Mucosa of rectum (tissue), 2 donors: ENCODE data around the gene ATPAF1.
A peak's percentile ranks its signal among the peaks of the same experiment; 100 is the strongest.
"Not testable (repeated sequence)": the region's sequence is repeated elsewhere in the genome, so short reads cannot be mapped to it uniquely, and the experiment has no call there.

Experiments
- H3K27ac ChIP-seq, 2 donors: one replicate each; pipeline ENCODE4 v1.7.0; 2013; ENCODE audit warnings: inconsistent platforms in 2 of 2, low read depth in 2 of 2, low read length in 2 of 2
- H3K27me3 ChIP-seq, 2 donors: one replicate each; pipeline ENCODE4 v1.7.0; 2013; ENCODE audit warnings: low read length in 2 of 2; ENCODE audit not compliant: control insufficient read depth in 2 of 2, insufficient read depth in 2 of 2
- H3K36me3 ChIP-seq, 2 donors: one replicate each; pipeline ENCODE4 v1.7.0; 2013; ENCODE audit warnings: low read length in 2 of 2; ENCODE audit not compliant: control insufficient read depth in 2 of 2, insufficient read depth in 2 of 2
- H3K4me1 ChIP-seq, 2 donors: one replicate each; pipeline ENCODE4 v1.7.0; 2013; ENCODE audit warnings: low read length in 2 of 2, mild to moderate bottlenecking in 1 of 2; ENCODE audit not compliant: control insufficient read depth in 2 of 2, insufficient read depth in 2 of 2
- H3K4me3 ChIP-seq, 2 donors: one replicate each; pipeline ENCODE4 v1.7.0; 2013; ENCODE audit warnings: low read length in 2 of 2
- H3K9ac ChIP-seq, 2 donors: one replicate each; pipeline ENCODE4 v1.7.0; 2013; ENCODE audit warnings: low read length in 2 of 2, low read depth in 1 of 2, mild to moderate bottlenecking in 1 of 2
- H3K9me3 ChIP-seq, 2 donors: one replicate each; pipeline ENCODE4 v1.7.0; 2013; ENCODE audit warnings: low read length in 2 of 2; ENCODE audit not compliant: control insufficient read depth in 2 of 2
- donor health status: healthy.
- donor health status: Normal muscosa, but diverticular disease.

ATPAF1 gene

GRCh38 chr1:46670134-46670533, 2.0 kb upstream of the ATPAF1 start:
- Histone ChIP-seq H3K9ac (no peak overlapping the region), H3K4me3 (no peak overlapping the region), H3K36me3 (peaks cover 9 to 12% of the 10 kb centered on the region in 2 donors), H3K9me3 (no peaks in the 10 kb centered on the region), H3K27me3 (no peaks in the 10 kb centered on the region), H3K4me1 (peaks cover 16 to 17% of the 10 kb centered on the region in 2 donors), H3K27ac (no peak overlapping the region)

DNA sequence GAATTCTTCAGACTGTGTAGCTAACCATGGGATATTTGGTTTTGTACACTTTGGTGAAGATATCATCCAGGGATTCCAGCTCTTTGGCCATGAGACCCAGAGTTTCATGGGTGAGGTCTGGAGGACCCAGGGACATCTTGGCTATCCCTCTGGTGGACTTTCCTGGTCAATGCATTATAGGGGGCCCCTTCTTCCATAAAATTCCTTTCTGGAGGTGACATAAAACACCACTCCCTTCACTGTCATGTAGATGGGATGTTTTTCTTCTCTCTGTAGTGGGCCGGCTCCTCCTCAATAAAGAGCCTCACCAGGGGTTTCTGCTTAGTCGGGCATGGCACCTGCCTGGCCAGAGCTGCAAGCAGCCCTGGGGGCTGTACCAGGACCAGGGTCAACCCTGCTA, 2.2 kb downstream of the ATPAF1 start:
- peaks cover 11 to 12% of the 10 kb centered on the region in 2 donors for H3K36me3 ChIP-seq
- no peak overlapping the region for H3K9ac ChIP-seq
- no peaks in the 10 kb centered on the region for H3K27me3 ChIP-seq
- H3K27ac ChIP-seq = no peak overlapping the region
- peaks cover 16 to 17% of the 10 kb centered on the region in 2 donors for H3K4me1 ChIP-seq
- no peak overlapping the region for H3K4me3 ChIP-seq
- H3K9me3 ChIP-seq = no peaks in the 10 kb centered on the region

DNA sequence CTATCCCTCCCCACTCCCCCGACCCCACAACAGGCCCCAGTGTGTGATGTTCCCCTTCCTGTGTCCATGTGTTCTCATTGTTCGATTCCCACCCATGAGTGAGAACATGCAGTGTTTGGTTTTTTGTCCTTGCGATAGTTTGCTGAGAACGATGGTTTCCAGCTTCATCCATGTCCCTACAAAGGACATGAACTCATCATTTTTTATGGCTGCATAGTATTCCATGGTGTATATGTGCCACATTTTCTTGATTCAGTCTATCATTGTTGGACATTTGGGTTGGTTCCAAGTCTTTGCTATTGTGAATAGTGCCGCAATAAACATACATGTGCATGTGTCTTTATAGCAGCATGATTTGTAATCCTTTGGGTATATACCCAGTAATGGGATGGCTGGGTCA, 5.2 kb downstream of the ATPAF1 start:
- not testable (repeated sequence) for H3K9me3 ChIP-seq, H3K9ac ChIP-seq, H3K27ac ChIP-seq, H3K4me3 ChIP-seq, H3K27me3 ChIP-seq
- Histone ChIP-seq H3K4me1 (peaks cover 12 to 17% of the 10 kb centered on the region in 2 donors), H3K36me3 (peaks cover 16 to 23% of the 10 kb centered on the region in 2 donors)

DNA sequence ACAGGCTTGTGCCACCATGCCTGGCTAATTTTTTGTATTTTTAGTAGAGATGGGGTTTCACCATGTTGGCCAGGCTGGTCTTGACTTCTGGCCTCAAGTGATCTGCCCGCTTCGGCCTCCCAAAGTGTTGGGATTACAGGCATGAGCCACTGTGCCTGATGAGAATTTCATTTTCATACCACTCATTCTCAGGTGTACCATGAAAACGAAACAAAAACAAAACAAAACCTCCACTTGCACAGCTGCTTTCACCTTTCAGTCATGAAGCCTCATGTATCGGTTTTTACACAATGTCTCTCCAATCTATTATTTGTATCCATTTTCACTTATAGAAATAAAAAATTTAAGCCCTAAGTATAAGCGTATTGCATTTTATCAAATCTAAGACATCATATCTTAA, 8.0 kb downstream of the ATPAF1 start:
- H3K4me3 ChIP-seq, H3K9ac ChIP-seq, H3K27me3 ChIP-seq, H3K9me3 ChIP-seq, H3K4me1 ChIP-seq, H3K27ac ChIP-seq: not testable (repeated sequence)
- H3K36me3 ChIP-seq = peaks cover 35 to 37% of the 10 kb centered on the region in 2 donors

- H3K9me3 ChIP-seq = no peaks in the 10 kb centered on the region
These were observed 8.8 kb downstream of the ATPAF1 start for GRCh38 chr1:46659307-46659870.

DNA sequence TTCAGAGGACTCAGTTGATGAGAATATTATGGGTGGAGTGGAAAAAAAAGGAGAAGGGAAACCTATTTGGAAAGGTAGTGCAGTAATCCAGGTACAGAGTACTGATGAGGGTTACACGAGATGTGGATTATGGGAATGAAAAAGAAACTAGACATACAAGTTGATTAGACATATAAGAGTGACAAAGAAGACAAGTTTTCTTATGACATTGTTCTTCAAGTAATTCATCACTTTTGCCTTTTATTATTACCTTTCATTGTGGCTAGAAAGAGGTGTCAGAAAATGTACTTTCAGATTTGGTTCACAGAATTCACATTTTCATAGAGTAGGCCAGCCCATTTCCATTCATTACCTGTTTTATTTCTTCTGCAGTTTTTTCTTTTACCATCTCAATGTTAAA, 10.4 kb downstream of the ATPAF1 start:
- H3K9me3 ChIP-seq = no peaks in the 10 kb centered on the region
- no peaks in the 10 kb centered on the region for H3K27me3 ChIP-seq
- H3K36me3 ChIP-seq = peaks cover 28 to 29% of the 10 kb centered on the region in 2 donors
- no peak overlapping the region for H3K9ac ChIP-seq
- peaks cover 6 to 8% of the 10 kb centered on the region in 2 donors for H3K4me1 ChIP-seq
- no peak overlapping the region for H3K4me3 ChIP-seq
- no peak overlapping the region for H3K27ac ChIP-seq

More at GRCh38 chr1:46659307-46659870, 8.8 kb downstream of the ATPAF1 start:
- Histone ChIP-seq H3K9ac (no peak overlapping the region), H3K27me3 (no peaks in the 10 kb centered on the region), H3K36me3 (peaks cover 31 to 33% of the 10 kb centered on the region in 2 donors), H3K27ac (no peak overlapping the region), H3K4me3 (no peak overlapping the region), H3K4me1 (no peaks in the 10 kb centered on the region)

DNA sequence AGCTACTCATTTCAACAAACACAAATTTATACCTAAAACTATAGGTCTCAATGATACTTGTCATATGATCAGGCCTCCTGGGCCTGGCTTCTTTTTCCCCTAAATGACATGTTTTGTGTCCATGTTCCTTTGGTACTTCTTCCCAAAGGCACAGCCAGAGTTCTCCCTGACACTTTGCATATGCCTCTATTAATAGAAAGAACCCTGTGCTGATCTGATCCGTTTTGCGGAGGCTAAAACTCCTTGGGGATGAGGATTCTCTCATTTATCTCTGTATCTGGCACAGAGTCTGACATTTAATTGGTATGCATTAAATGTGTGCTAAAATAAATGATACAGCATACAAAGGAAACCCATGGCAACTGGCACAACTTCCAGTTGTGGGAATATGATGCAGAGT, 11.5 kb downstream of the ATPAF1 start:
- Histone ChIP-seq H3K4me1 (peaks cover 7 to 10% of the 10 kb centered on the region in 2 donors), H3K36me3 (peaks cover 28 to 29% of the 10 kb centered on the region in 2 donors), H3K27ac (no peak overlapping the region), H3K4me3 (no peak overlapping the region), H3K9me3 (no peaks in the 10 kb centered on the region), H3K9ac (no peak overlapping the region), H3K27me3 (no peaks in the 10 kb centered on the region)

DNA sequence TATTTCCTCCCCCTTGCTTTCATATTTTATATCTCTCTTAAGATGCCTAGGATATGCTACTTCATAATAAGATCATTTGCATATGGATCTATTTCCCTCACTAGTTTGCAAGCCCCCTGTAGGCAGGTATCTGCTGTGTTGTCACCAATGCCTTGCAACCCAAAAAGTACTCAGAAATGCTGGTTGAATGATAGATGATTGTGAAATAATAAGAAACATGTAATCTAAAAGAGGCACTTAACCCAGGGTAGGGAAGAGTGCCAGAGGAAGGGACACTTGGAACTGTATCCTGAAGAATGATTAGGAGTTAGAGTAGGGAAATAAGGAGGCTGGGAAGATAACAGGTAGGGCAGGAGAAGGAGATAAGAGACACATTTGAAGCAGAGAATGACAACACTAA, 12.3 kb downstream of the ATPAF1 start:
- no peaks in the 10 kb centered on the region for H3K9me3 ChIP-seq
- peaks cover 7 to 10% of the 10 kb centered on the region in 2 donors for H3K4me1 ChIP-seq
- H3K9ac ChIP-seq = no peak overlapping the region
- no peak overlapping the region for H3K27ac ChIP-seq
- H3K4me3 ChIP-seq = no peak overlapping the region
- no peaks in the 10 kb centered on the region for H3K27me3 ChIP-seq
- peaks cover 28 to 29% of the 10 kb centered on the region in 2 donors for H3K36me3 ChIP-seq

- peaks cover 32 to 34% of the 10 kb centered on the region in 2 donors for H3K36me3 ChIP-seq
- not testable (repeated sequence) for H3K27me3 ChIP-seq, H3K27ac ChIP-seq, H3K9me3 ChIP-seq, H3K4me3 ChIP-seq, H3K9ac ChIP-seq
- H3K4me1 ChIP-seq = peaks cover 7 to 10% of the 10 kb centered on the region in 2 donors
These were observed 13.5 kb downstream of the ATPAF1 start for GRCh38 chr1:46654698-46655097.

- Histone ChIP-seq H3K4me3 (peak overlapping the region; percentile 56 to 65), H3K4me1 (peaks cover 7 to 10% of the 10 kb centered on the region in 2 donors), H3K27me3 (no peaks in the 10 kb centered on the region), H3K9me3 (no peaks in the 10 kb centered on the region), H3K36me3 (peaks cover 27 to 34% of the 10 kb centered on the region in 2 donors), H3K27ac (peak overlapping the region; percentile 75 to 81), H3K9ac (peak overlapping the region; percentile 42 to 47)
These were observed 14.2 kb downstream of the ATPAF1 start for GRCh38 chr1:46654012-46654411.
